CD4-positive, alpha-beta T cell treated with Interleukin-17A for 4 hours (primary cell): ENCODE results near the gene TRIM37.
"Not testable (repeated sequence)": the region's sequence is repeated elsewhere in the genome, so short reads cannot be mapped to it uniquely, and the experiment has no call there.

ENCODE experiments used
- DNase-seq: peaks from one replicate; pipeline ENCODE4 v3.0.0-alpha.2; 2020; ENCODE audit warnings: mixed read lengths

TRIM37 gene

GRCh38 chr17:59108400-59109102 lies 1.9 kb upstream of the TRIM37 start:
- no peak for DNase-seq

GRCh38 chr17:59107306-59107670 lies 608 bp upstream of the TRIM37 start:
- DNase-seq, result no peak

- DNase-seq, result peak; percentile 80
Measured at GRCh38 chr17:59105852-59106462, 723 bp downstream of the TRIM37 start.

- DNase-seq, result no peak
Measured at GRCh38 chr17:59101178-59101577, 5.5 kb downstream of the TRIM37 start.

- no peak for DNase-seq
Measured at GRCh38 chr17:59097876-59098275, 8.8 kb downstream of the TRIM37 start.

GRCh38 chr17:59094861-59095530 lies 11.7 kb downstream of the TRIM37 start:
- no peak for DNase-seq

- DNase-seq, result no peak
Measured at GRCh38 chr17:59093702-59094231, 12.9 kb downstream of the TRIM37 start.

- DNase-seq, result no peak
Measured at GRCh38 chr17:59093145-59093701, 13.5 kb downstream of the TRIM37 start.

GRCh38 chr17:59090593-59090992 lies 16.1 kb downstream of the TRIM37 start:
- not testable (repeated sequence) for DNase-seq

GRCh38 chr17:59084154-59084553 lies 22.5 kb downstream of the TRIM37 start:
- no peak for DNase-seq

GRCh38 chr17:59074494-59074893 lies 32.2 kb downstream of the TRIM37 start:
- no peak for DNase-seq

GRCh38 chr17:59073972-59074371 lies 32.7 kb downstream of the TRIM37 start:
- no peak for DNase-seq

GRCh38 chr17:59069856-59070255 lies 36.8 kb downstream of the TRIM37 start:
- no peak for DNase-seq

- DNase-seq, result no peak
Measured at GRCh38 chr17:59067756-59068155, 38.9 kb downstream of the TRIM37 start.

- DNase-seq, result no peak
Measured at GRCh38 chr17:59067340-59067739, 39.3 kb downstream of the TRIM37 start.

GRCh38 chr17:59062509-59062908 lies 44.2 kb downstream of the TRIM37 start:
- DNase-seq, result no peak

- no peak for DNase-seq
Measured at GRCh38 chr17:59056857-59057256, 49.8 kb downstream of the TRIM37 start.

GRCh38 chr17:59049798-59050197 lies 56.9 kb downstream of the TRIM37 start:
- no peak for DNase-seq

GRCh38 chr17:59047616-59048015 lies 59.1 kb downstream of the TRIM37 start:
- DNase-seq, result no peak

- no peak for DNase-seq
Measured at GRCh38 chr17:59046192-59046591, 60.5 kb downstream of the TRIM37 start.

GRCh38 chr17:59038734-59039133 lies 67.9 kb downstream of the TRIM37 start:
- no peak for DNase-seq

GRCh38 chr17:59037960-59038359 lies 68.7 kb downstream of the TRIM37 start:
- no peak for DNase-seq

- no peak for DNase-seq
Measured at GRCh38 chr17:59030811-59031210, 75.9 kb downstream of the TRIM37 start.

GRCh38 chr17:59028328-59028727 lies 78.4 kb downstream of the TRIM37 start:
- DNase-seq, result no peak
